ENCODE data around the gene MYH9.

MYH9 gene

GRCh38 chr22:36330127-36330526, 57.6 kb downstream of the MYH9 start:
- Histone ChIP-seq H3K27me3 (replicated peaks; ENCODE audit: control insufficient read depth, insufficient read depth, low read length) (no peaks in the 10 kb centered on the region), H3K36me3 (ENCODE audit: control insufficient read depth, insufficient read depth, low read length) (peaks cover 42% of the 10 kb centered on the region), H3K4me3 (replicated peaks; ENCODE audit: low read depth, low read length) (peak overlapping the region; percentile 34; the same call in 1 of the 2 replicates)
- DNase-seq (ENCODE audit: extremely low read depth, insufficient read length): no peak
- TF ChIP-seq CTCF (IDR thresholded peaks at IDR 0.05; ENCODE audit: insufficient read depth, low read length, poor library complexity, severe bottlenecking): no peak

GRCh38 chr22:36329254-36330078, 58.3 kb downstream of the MYH9 start:
- H3K36me3 ChIP-seq (ENCODE audit: control insufficient read depth, insufficient read depth, low read length): peaks cover 40% of the 10 kb centered on the region
- H3K4me3 ChIP-seq (replicated peaks; ENCODE audit: low read depth, low read length): peak overlapping the region; percentile 34
- TF ChIP-seq CTCF (IDR thresholded peaks at IDR 0.05; ENCODE audit: insufficient read depth, low read length, poor library complexity, severe bottlenecking): no peak
- H3K27me3 ChIP-seq (replicated peaks; ENCODE audit: control insufficient read depth, insufficient read depth, low read length): no peaks in the 10 kb centered on the region
- DNase-seq (ENCODE audit: extremely low read depth, insufficient read length): no peak

- no peak overlapping the region; the same call in 1 of the 2 replicates for H3K4me3 ChIP-seq (replicated peaks; ENCODE audit: low read depth, low read length)
- H3K27me3 ChIP-seq (replicated peaks; ENCODE audit: control insufficient read depth, insufficient read depth, low read length): no peaks in the 10 kb centered on the region
- DNase-seq (ENCODE audit: extremely low read depth, insufficient read length): peak; percentile 45
- peaks cover 43% of the 10 kb centered on the region for H3K36me3 ChIP-seq (ENCODE audit: control insufficient read depth, insufficient read depth, low read length)
- no peak for TF ChIP-seq CTCF (IDR thresholded peaks at IDR 0.05; ENCODE audit: insufficient read depth, low read length, poor library complexity, severe bottlenecking)
Observed at GRCh38 chr22:36328635-36329253, 59.0 kb downstream of the MYH9 start.

GRCh38 chr22:36327922-36328551, 59.7 kb downstream of the MYH9 start:
- no peak for TF ChIP-seq CTCF (IDR thresholded peaks at IDR 0.05; ENCODE audit: insufficient read depth, low read length, poor library complexity, severe bottlenecking)
- no peak for DNase-seq (ENCODE audit: extremely low read depth, insufficient read length)
- no peaks in the 10 kb centered on the region for H3K27me3 ChIP-seq (replicated peaks; ENCODE audit: control insufficient read depth, insufficient read depth, low read length)
- H3K4me3 ChIP-seq (replicated peaks; ENCODE audit: low read depth, low read length): no peak overlapping the region
- H3K36me3 ChIP-seq (ENCODE audit: control insufficient read depth, insufficient read depth, low read length): peaks cover 50% of the 10 kb centered on the region

GRCh38 chr22:36326178-36327161, 61.3 kb downstream of the MYH9 start:
- H3K27me3 ChIP-seq (replicated peaks; ENCODE audit: control insufficient read depth, insufficient read depth, low read length): no peaks in the 10 kb centered on the region
- no peak for TF ChIP-seq CTCF (IDR thresholded peaks at IDR 0.05; ENCODE audit: insufficient read depth, low read length, poor library complexity, severe bottlenecking)
- no peak for DNase-seq (ENCODE audit: extremely low read depth, insufficient read length)
- H3K4me3 ChIP-seq (replicated peaks; ENCODE audit: low read depth, low read length): no peak overlapping the region
- H3K36me3 ChIP-seq (ENCODE audit: control insufficient read depth, insufficient read depth, low read length): peaks cover 58% of the 10 kb centered on the region
